ENCODE results near the gene RPL35. TPM values are rescaled to one million over a fixed set of nuclear protein-coding genes. Genes with fewer than 3 reads are reported as not detected.
A peak's percentile ranks its signal among the peaks of the same experiment; 100 is the strongest.

RPL35 gene
- 686 TPM for total RNA-seq
- long read RNA-seq, transcript RPL35-201 (4 exons, 455 nt): major isoform, 310 of 330 reads
- long read RNA-seq, transcript RPL35-203 (3 exons, 785 nt): minor isoform, 16 of 330 reads
- long read RNA-seq, partial matches to known transcripts: 3 of 330 reads
- long read RNA-seq, other reads (novel, unspliced or antisense): 1 of 330 reads

GRCh38 chr9:124861342-124862229 lies at the start of gene RPL35, which contains the start of gene ARPC5L:
RPL35 (minus strand) TSS chr9:124861957; CDS start chr9:124861912, 45 bp downstream.
ARPC5L (plus strand) TSS chr9:124862130; CDS start chr9:124869291, 7,161 bp downstream.
- H3K27ac ChIP-seq (replicated peaks): peak within 1 kb of the TSS; percentile 92
- no peaks in the 10 kb centered on the region for H3K27me3 ChIP-seq (ENCODE audit: low read depth)
- no peak for TF ChIP-seq CTCF (IDR thresholded peaks at IDR 0.05; ENCODE audit: borderline replicate concordance)
- peak within 1 kb of the TSS; percentile 94 for H3K4me3 ChIP-seq
- intact Hi-C loops (cut with micrococcal nuclease): no loop called here
- peaks cover 51% of the 10 kb centered on the region for H3K4me1 ChIP-seq
- peaks cover 37% of the 10 kb centered on the region for H3K36me3 ChIP-seq
- peak; percentile 94 for DNase-seq
- no peaks in the 10 kb centered on the region for H3K9me3 ChIP-seq (replicated peaks)

GRCh38 chr9:124908098-124908497 lies 46.3 kb upstream of the RPL35 start:
- Histone ChIP-seq H3K36me3 (peaks cover 74% of the 10 kb centered on the region), H3K27ac (replicated peaks) (no peak overlapping the region), H3K4me1 (no peaks in the 10 kb centered on the region), H3K9me3 (replicated peaks) (no peaks in the 10 kb centered on the region), H3K4me3 (no peak overlapping the region), H3K27me3 (ENCODE audit: low read depth) (no peaks in the 10 kb centered on the region)
- DNase-seq: no peak
- intact Hi-C loops (cut with micrococcal nuclease): no loop called here
- TF ChIP-seq CTCF (IDR thresholded peaks at IDR 0.05; ENCODE audit: borderline replicate concordance): no peak

- no peak for TF ChIP-seq CTCF (IDR thresholded peaks at IDR 0.05; ENCODE audit: borderline replicate concordance)
- no peak overlapping the region for H3K27ac ChIP-seq (replicated peaks)
- H3K4me1 ChIP-seq: no peaks in the 10 kb centered on the region
- peaks cover 73% of the 10 kb centered on the region for H3K36me3 ChIP-seq
- DNase-seq: no peak
- no peak overlapping the region for H3K4me3 ChIP-seq
- intact Hi-C loops (cut with micrococcal nuclease): no loop called here
- H3K9me3 ChIP-seq (replicated peaks): no peaks in the 10 kb centered on the region
- H3K27me3 ChIP-seq (ENCODE audit: low read depth): no peaks in the 10 kb centered on the region
Measured at GRCh38 chr9:124906966-124907365, 45.2 kb upstream of the RPL35 start.

GRCh38 chr9:124899845-124900244 lies 38.1 kb upstream of the RPL35 start:
- no peak for TF ChIP-seq CTCF (IDR thresholded peaks at IDR 0.05; ENCODE audit: borderline replicate concordance)
- H3K27me3 ChIP-seq (ENCODE audit: low read depth): no peaks in the 10 kb centered on the region
- intact Hi-C loops (cut with micrococcal nuclease): no loop called here
- DNase-seq: no peak
- H3K36me3 ChIP-seq: peaks cover 59% of the 10 kb centered on the region
- H3K4me1 ChIP-seq: no peaks in the 10 kb centered on the region
- no peaks in the 10 kb centered on the region for H3K9me3 ChIP-seq (replicated peaks)
- H3K4me3 ChIP-seq: no peak overlapping the region
- H3K27ac ChIP-seq (replicated peaks): no peak overlapping the region

- Histone ChIP-seq H3K27ac (replicated peaks) (no peak overlapping the region), H3K27me3 (ENCODE audit: low read depth) (no peaks in the 10 kb centered on the region), H3K9me3 (replicated peaks) (no peaks in the 10 kb centered on the region), H3K4me1 (no peaks in the 10 kb centered on the region), H3K4me3 (no peak overlapping the region), H3K36me3 (peaks cover 66% of the 10 kb centered on the region)
- intact Hi-C loops (cut with micrococcal nuclease): no loop called here
- no peak for TF ChIP-seq CTCF (IDR thresholded peaks at IDR 0.05; ENCODE audit: borderline replicate concordance)
- no peak for DNase-seq
Measured at GRCh38 chr9:124897570-124898460, 36.1 kb upstream of the RPL35 start.
